GM23248 (cell line): Measurements from ENCODE around the gene FAM151A. TPM values are rescaled to one million over a fixed set of nuclear protein-coding genes. Genes with fewer than 3 reads are reported as not detected.

Source experiments
- DNase-seq: peaks from one replicate; pipeline ENCODE4 v3.0.0-alpha.2; 2015
- H2AFZ ChIP-seq: fragments of 200-600 bp; sonication (generic); 2 replicates; pipeline ENCODE4 v1.6.1; 2016; ENCODE audit warnings: antibody characterized with exemption
- H3F3A ChIP-seq: fragments of 200-600 bp; sonication (generic); 2 replicates; pipeline ENCODE4 v1.6.1; 2016; ENCODE audit warnings: mild to moderate bottlenecking, antibody characterized with exemption, mixed run types; ENCODE audit not compliant: insufficient read depth
- H3K27ac ChIP-seq: fragments of 200-600 bp; sonication (generic); 2 replicates; pipeline ENCODE4 v1.5.1; 2016; ENCODE audit warnings: mild to moderate bottlenecking
- H3K27me3 ChIP-seq: fragments of 200-600 bp; sonication (generic); replicated peaks from 2 replicates; pipeline ENCODE4 v1.6.1; 2016; ENCODE audit warnings: mild to moderate bottlenecking; ENCODE audit not compliant: insufficient read depth
- H3K36me3 ChIP-seq: fragments of 200-600 bp; sonication (generic); 2 replicates; pipeline ENCODE4 v1.6.1; 2016; ENCODE audit warnings: low read depth, mild to moderate bottlenecking
- H3K4me1 ChIP-seq: fragments of 200-600 bp; sonication (generic); 2 replicates; pipeline ENCODE4 v1.6.1; 2016; ENCODE audit warnings: mild to moderate bottlenecking; ENCODE audit not compliant: insufficient read depth
- H3K4me2 ChIP-seq: fragments of 200-600 bp; sonication (generic); one replicate; pipeline ENCODE4 v1.6.1; 2016; ENCODE audit warnings: mild to moderate bottlenecking; ENCODE audit not compliant: unreplicated experiment
- H3K4me3 ChIP-seq: fragments of 200-600 bp; sonication (generic); 2 replicates; pipeline ENCODE4 v1.5.1; 2016; ENCODE audit warnings: mild to moderate bottlenecking
- H3K79me2 ChIP-seq: fragments of 200-600 bp; sonication (generic); 2 replicates; pipeline ENCODE4 v1.6.1; 2016; ENCODE audit warnings: mild to moderate bottlenecking; ENCODE audit not compliant: insufficient read depth
- H3K9ac ChIP-seq: fragments of 200-600 bp; sonication (generic); 2 replicates; pipeline ENCODE4 v1.6.1; 2016; ENCODE audit warnings: mild to moderate bottlenecking
- H3K9me2 ChIP-seq: fragments of 200-600 bp; sonication (generic); 2 replicates; pipeline ENCODE4 v1.6.1; 2016; ENCODE audit warnings: mixed run types, mild to moderate bottlenecking, moderate library complexity; ENCODE audit not compliant: insufficient read depth
- H3K9me3 ChIP-seq: fragments of 200-600 bp; sonication (generic); one replicate; pipeline ENCODE4 v1.6.1; 2017; ENCODE audit warnings: low read depth
- H4K20me1 ChIP-seq: fragments of 200-600 bp; sonication (generic); 2 replicates; pipeline ENCODE4 v1.6.0; 2016; ENCODE audit not compliant: insufficient read depth
- EZH2 ChIP-seq: fragments of 200-600 bp; sonication (generic); IDR thresholded peaks from 2 replicates; pipeline ENCODE4 v1.6.1; 2018; ENCODE audit warnings: antibody characterized with exemption, mild to moderate bottlenecking; ENCODE audit not compliant: insufficient read depth, poor library complexity, severe bottlenecking
- EZH2phosphoT487 ChIP-seq: fragments of 200-600 bp; sonication (generic); IDR thresholded peaks from 2 replicates; pipeline ENCODE4 v1.6.1; 2018; ENCODE audit warnings: antibody characterized with exemption, moderate library complexity, mild to moderate bottlenecking, low read depth; ENCODE audit not compliant: insufficient read depth
- WGBS, 2 experiments: methylation state at CpG; one replicate each; pipeline ENCODE4 v1.1.6; 2015 to 2017; ENCODE audit warnings: low lambda C conversion rate in 2 of 2, low coverage in 1 of 2; ENCODE audit errors: missing lambda C conversion rate in 2 of 2; 5-methylcytosine and 5-hydroxymethylcytosine counted together
- in situ Hi-C: fragments of 300-500 bp; cut with MboI; formaldehyde crosslinking; loops from 2 replicates; pipeline ENCODE4 v1.15.0; 2020
- polyA plus RNA-seq: library from polyadenylated mRNA; unstranded; fragments of >200 nt; fragmentation: Nextera tagmentation; extraction: Ambion mirVana; gene quantifications from 2 replicates; pipeline ENCODE4 v1.2.1, GENCODE V29; 2016
- total RNA-seq: library from RNA; depleted of rRNA; stranded (reverse); fragments of >200 nt; shearing (Covaris generic); gene quantifications from 2 replicates; pipeline ENCODE4 v1.2.3, GENCODE V29; 2014

FAM151A gene
- total and polyA plus RNA-seq, 2 experiments from 2014 or later: 0.09 TPM; not detected in 1

DNA sequence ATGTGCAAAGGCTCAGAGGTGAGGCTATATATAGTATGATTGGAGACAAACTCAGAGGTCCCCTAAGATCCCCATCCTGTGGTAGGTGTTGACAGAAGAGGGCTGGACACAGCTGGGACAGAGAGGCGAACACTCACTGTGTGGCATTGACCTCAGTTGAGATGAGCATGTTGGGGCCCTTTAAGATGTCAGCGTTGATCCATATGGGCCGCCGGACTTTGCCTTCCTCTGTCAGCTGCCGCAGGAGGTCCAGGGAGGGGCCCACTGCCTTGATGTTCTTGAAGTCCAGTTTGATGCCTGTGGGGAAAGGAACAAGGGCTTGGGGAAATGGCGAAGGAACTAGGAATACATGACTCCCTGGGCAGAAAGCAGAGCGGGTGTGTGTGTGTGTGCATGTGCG, 8.8 kb downstream of the FAM151A start:
- DNase-seq: no peak
- H3K9ac ChIP-seq: no peak overlapping the region
- WGBS, 2 experiments: 74 to 77% methylated on average over 8 of the region's 8 CpGs
- no peak for TF ChIP-seq EZH2phosphoT487
- TF ChIP-seq EZH2: no peak
- H3K4me2 ChIP-seq: no peak overlapping the region
- H3K9me3 ChIP-seq: no peaks in the 10 kb centered on the region
- no peaks in the 10 kb centered on the region for H4K20me1 ChIP-seq
- in situ Hi-C loops: no loop called here
- H3K4me1 ChIP-seq: no peaks in the 10 kb centered on the region
- H3F3A ChIP-seq: no peaks in the 10 kb centered on the region
- H3K27ac ChIP-seq: no peak overlapping the region
- no peaks in the 10 kb centered on the region for H3K79me2 ChIP-seq
- no peaks in the 10 kb centered on the region for H3K9me2 ChIP-seq
- no peaks in the 10 kb centered on the region for H3K36me3 ChIP-seq
- H2AFZ ChIP-seq: no peak overlapping the region
- H3K27me3 ChIP-seq: no peaks in the 10 kb centered on the region
- no peak overlapping the region for H3K4me3 ChIP-seq

GRCh38 chr1:54614024-54614423, 9.3 kb downstream of the FAM151A start:
- Histone ChIP-seq H3K4me1 (no peaks in the 10 kb centered on the region), H4K20me1 (no peaks in the 10 kb centered on the region), H3F3A (no peaks in the 10 kb centered on the region), H3K9me2 (no peaks in the 10 kb centered on the region), H3K27me3 (no peaks in the 10 kb centered on the region), H3K4me2 (no peak overlapping the region), H3K9me3 (no peaks in the 10 kb centered on the region), H2AFZ (no peak overlapping the region), H3K4me3 (no peak overlapping the region), H3K79me2 (no peaks in the 10 kb centered on the region), H3K27ac (no peak overlapping the region), H3K9ac (no peak overlapping the region), H3K36me3 (no peaks in the 10 kb centered on the region)
- WGBS, 2 experiments: 52 to 54% methylated on average over 2 of the region's 2 CpGs
- no peak for DNase-seq
- no peak for TF ChIP-seq EZH2
- TF ChIP-seq EZH2phosphoT487: no peak
- in situ Hi-C loops: no loop called here

GRCh38 chr1:54611621-54612020, 11.7 kb downstream of the FAM151A start:
- H3K79me2 ChIP-seq: no peaks in the 10 kb centered on the region
- no peak overlapping the region for H3K4me2 ChIP-seq
- H3K36me3 ChIP-seq: no peaks in the 10 kb centered on the region
- H3K9me3 ChIP-seq: no peaks in the 10 kb centered on the region
- in situ Hi-C loops: no loop called here
- no peak overlapping the region for H2AFZ ChIP-seq
- no peaks in the 10 kb centered on the region for H3K4me1 ChIP-seq
- H3K4me3 ChIP-seq: no peak overlapping the region
- no peak overlapping the region for H3K9ac ChIP-seq
- 77 to 78% methylated on average over 8 of the region's 8 CpGs for WGBS, 2 experiments
- H4K20me1 ChIP-seq: no peaks in the 10 kb centered on the region
- no peaks in the 10 kb centered on the region for H3K27me3 ChIP-seq
- TF ChIP-seq EZH2phosphoT487 (no peak), EZH2 (no peak)
- H3K27ac ChIP-seq: no peak overlapping the region
- no peak for DNase-seq
- no peaks in the 10 kb centered on the region for H3K9me2 ChIP-seq
- no peaks in the 10 kb centered on the region for H3F3A ChIP-seq

DNA sequence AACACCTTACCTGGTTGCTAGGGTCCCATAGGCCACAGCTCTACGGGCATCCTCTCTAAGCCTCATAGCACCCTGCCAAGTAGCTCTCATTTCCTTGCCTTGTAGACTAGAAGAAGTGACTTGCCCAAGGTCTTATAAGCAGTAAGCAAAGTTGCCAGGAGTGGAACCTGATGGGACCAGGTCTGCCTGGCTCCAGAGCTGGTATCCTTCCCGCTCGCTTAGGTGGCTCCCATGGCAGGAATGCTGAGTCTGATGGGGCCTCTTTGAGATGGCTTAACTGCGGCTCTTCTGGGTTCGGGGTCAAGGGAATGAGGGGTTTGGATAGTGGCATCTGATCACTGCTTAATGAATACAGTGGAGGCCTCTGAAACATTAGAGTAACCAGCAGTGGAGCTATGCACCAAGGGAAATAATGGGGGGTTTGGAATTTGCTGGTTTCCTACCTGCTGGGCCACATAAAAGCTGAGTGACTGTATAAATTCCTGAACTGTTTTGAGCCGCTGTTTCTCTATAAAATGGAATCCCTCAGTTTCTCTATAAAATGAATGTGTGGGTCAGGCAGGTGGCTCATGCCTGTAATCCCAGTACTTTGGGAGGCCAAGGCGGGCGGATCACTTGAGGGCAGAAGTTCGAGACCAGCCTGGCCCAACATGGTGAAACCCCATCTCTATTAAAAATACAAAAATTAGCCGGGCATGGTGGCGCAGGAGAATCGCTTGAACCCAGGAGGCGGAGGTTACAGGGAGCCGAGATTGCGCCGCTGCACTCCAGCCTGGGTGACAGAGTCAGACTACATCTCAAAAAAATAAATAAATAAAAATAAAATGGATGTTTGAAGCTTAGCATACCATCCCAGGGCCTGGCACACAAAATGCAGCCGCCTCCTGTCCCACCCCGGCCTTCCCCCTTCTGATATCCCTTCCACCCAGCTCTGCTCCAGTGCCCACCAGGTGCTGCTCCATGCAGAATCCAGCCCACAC, 12.4 kb downstream of the FAM151A start:
- H3K9me3 ChIP-seq: no peaks in the 10 kb centered on the region
- no peak overlapping the region for H3K4me3 ChIP-seq
- in situ Hi-C loops: no loop called here
- H3K36me3 ChIP-seq: no peaks in the 10 kb centered on the region
- no peaks in the 10 kb centered on the region for H3K79me2 ChIP-seq
- no peaks in the 10 kb centered on the region for H3K27me3 ChIP-seq
- no peak overlapping the region for H2AFZ ChIP-seq
- 95 to 97% methylated on average over 15 to 18 of the region's 18 CpGs for WGBS, 2 experiments
- H3K4me2 ChIP-seq: no peak overlapping the region
- H3K4me1 ChIP-seq: no peaks in the 10 kb centered on the region
- TF ChIP-seq EZH2: no peak
- no peak for TF ChIP-seq EZH2phosphoT487
- H3F3A ChIP-seq: no peaks in the 10 kb centered on the region
- H3K9ac ChIP-seq: no peak overlapping the region
- no peaks in the 10 kb centered on the region for H4K20me1 ChIP-seq
- no peaks in the 10 kb centered on the region for H3K9me2 ChIP-seq
- no peak for DNase-seq
- H3K27ac ChIP-seq: no peak overlapping the region
